GM21367 (cell line): Measurements from ENCODE around the gene FGFBP2.

ENCODE experiments used
- ATAC-seq: cut with Tn5 transposase; IDR thresholded peaks from one replicate; pipeline ENCODE4 v1.9.1; 2021; ENCODE audit not compliant: unreplicated experiment

FGFBP2 gene

DNA sequence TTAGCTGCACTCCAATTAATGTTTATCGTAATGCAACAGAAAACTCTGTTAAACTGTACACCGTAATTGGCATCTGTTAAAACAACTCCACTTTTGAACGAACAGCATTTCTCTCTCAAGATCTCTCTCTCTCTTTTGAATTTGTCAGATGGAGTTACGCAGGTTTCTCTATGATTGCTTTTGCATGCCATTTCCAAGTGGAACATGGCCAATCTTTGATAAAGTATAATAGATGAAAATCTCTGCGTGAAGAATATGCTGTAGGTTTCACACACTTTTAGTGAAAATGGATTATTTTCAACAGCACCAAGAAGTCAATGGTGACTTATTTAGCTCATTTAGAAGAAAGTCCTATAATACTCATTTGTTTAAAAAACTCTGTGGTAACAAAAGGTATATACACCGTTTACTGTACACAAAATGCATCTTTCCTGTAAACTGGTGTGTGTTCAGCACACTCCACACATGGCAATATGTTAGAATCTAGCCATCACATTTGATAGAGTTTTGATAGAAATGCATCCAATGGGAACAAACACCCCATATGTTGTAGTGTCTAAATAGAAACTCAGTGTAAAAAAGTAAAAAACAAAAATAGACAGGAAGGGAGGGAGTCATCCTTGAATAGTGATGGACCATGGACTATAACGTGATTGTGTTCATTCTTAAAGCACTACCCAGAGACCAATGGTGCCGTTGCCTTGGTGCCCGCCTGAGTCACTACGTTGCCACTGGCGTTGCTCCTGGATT lies 5.8 kb upstream of the FGFBP2 start:
- ATAC-seq, result no peak

DNA sequence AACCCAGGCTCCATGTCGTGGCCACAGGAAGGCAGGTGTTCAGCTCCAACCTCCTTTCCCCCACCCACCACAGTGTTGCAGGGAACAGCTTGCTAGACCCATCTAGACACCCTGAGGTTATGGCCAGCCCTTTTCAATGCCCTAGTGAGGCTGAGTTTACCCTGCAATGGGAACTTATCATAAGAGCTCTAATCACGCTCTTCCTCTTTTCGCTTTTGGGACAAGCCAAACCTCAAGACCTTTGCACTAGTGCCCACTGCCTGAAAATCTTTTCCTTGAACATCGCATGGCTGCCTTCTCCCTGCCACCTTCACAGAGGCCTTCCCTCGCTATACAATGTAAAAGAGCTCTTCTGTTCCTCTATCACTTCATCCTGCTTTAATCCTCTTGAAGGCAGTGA lies 2.4 kb upstream of the FGFBP2 start:
- no peak for ATAC-seq

DNA sequence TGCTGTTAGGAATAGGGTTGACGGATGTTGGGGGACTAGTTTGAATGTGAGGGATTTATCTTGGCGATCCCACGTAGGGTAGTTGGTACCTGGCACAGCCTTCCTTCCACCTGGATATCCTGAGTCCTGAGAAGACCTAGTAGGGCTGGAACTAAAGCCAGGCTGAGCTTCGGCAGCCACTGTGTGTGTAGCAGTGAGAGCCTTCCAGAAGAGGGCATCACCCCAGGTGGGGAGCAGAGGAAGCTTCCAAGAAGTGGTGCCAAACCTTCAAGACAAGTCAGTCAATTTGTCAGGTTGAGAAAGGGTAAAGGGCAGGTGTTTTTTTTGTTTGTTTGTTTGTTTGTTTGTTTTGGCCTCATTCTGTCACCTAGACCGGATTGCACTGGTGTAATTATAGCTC lies 1.2 kb upstream of the FGFBP2 start:
- ATAC-seq, result no peak

DNA sequence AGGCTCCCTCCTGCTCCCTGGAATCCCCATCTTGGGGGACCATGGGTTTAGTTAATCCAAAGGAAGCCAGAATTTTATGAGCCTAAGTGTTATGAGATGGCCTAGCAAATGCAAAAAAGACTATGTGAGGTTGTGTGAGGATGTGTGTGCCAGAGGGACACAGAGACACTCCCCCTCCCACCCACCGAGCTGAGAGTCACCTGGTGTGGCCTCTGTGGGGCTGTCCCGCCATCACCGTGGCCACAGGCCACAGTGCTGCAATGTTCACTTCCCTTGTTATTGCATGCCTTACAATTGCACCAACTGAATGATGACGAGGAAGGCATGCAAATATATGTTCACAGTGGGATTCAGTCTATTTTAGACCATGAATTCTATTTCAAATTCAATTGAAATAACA lies 601 bp upstream of the FGFBP2 start:
- ATAC-seq, result peak; percentile 86

DNA sequence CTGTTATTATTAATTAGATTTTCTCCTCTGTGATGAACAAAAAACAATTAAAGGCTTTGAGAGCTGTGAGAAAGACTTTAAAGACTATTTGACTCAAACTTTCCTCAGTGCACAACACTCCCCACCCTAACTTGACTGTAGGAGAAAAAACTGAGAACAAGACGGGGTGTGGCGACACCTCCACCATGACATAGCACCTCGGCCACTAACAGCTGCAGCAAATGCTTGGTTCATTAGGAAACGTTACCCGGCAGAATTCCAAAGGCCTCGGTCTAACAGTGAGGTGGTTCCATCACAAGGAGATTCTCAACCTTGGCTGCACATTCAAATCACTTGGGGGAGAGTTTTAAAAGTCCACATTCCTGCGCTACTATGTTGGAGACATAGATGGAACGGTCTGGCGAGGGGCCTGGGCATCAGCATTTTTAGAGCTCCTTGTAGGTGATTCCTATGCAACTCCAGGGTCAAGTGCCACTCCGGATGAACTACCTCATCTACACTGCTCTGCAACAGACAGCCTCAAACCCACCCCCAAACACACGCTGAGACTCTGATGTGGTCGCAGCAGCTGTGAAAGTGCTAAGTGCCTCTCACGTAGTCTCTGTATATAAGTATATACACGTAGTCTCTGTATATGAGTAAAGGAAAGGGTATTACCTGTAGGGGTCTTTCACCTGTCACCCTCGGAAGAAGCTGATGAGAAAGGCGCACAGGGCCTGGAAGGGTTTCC lies 1.0 kb downstream of the FGFBP2 start:
- no peak for ATAC-seq

DNA sequence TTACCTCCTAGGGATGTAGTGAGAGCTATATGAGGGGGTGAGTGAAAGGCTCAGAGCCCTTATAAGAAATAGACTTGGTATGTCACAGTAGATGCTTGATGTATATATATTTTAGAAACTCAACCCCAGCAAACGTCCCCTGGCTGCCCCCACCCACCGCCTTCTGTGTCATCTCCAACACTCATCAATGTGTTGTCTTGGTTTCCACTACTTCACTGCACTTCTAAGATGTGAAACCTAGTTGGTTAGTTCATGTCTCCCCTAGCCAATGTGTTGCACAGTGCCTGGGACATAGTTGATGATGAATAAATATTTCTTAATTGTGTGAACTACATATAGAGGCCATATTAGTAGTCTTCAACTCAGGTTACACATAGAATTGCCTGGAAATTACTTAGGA lies 4.4 kb downstream of the FGFBP2 start:
- ATAC-seq, result no peak

DNA sequence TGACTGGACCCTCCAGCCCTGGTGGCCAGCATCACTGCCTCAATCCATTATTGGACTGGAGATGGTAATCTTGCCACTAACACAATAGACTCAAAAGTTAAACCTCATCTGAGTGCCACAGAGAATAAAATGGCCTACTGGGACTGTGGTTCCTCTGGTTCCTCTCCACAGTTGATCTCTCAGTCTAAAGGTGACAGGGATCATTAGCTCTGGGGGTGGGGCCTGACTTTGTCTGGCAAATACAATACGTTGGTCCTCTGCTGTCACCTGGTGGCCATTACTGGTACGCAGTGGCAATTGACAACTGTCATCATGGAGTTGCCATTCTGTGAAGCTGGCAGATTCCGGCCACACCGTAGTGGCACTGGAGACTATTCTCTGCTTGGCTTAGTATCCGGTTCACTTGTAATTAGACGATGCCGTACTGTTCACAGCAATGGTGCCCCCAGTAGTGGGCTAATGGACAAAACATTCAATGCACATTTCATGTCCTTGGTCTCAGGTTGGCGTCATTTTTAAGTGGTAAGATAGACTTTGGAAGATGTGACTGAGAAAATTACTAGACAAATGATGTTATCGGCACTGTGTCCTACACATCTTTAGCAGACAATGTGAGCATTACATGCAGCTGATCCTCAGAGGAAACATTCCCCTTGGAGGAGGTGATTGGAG lies 6.7 kb downstream of the FGFBP2 start:
- peak; percentile 87 for ATAC-seq

DNA sequence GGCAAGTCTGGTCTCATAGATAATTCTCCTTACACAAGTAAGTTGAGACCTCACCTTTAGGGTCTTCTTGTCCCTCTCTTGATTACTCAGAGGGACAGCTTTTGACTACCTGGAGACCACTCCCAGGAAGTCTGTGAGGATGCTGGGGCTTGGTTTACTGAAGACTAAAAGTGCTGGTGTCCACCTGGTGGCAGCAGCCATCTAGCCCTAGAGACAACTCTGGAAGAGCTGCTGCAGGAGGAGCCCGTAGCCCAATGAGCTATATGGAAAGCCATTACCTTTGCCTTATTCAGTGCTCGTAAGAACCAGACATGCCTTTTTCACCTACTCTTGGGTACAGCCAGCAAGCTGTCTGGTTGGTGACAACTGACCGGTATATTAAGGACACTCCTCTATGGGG lies 7.3 kb downstream of the FGFBP2 start:
- ATAC-seq, result no peak

DNA sequence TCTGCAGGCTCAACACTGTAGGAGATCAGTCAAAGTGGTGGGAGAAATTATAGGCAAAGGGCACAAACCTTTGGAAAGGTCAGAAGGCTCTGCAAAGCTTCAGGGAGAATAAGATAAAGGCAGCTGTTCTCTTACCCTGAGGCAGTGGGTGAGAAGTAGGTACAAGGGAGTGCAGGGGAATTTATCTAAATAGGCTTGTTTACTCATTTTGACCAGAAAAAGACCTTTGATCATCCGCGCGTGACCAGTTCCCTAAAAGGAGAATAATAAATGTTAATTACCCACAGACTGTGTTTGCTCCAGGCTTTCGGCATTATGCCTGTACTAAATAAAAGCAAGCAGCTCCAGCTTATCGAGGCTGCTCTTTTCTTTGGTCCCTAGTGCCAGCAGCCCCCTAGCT lies 9.3 kb downstream of the FGFBP2 start:
- ATAC-seq, result no peak

DNA sequence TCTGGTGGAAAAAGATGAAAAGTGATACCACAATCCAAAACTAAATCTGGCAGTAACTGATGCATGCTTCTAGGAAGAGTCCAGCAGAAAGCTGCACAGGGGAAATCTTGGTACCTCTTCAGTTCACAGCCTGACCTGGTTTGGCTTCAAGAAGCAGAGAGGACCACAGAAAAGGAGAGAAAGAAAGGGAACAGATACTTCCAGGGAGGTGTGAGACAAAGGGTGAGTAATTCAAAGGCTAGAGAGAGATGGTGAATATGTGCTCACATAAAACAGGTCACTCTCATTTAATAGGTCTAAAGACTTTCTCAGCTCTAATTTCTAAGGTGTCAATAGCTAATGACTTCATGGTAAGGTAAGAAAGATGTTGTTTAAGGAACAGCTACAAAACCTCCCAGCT lies 11.2 kb downstream of the FGFBP2 start:
- no peak for ATAC-seq

DNA sequence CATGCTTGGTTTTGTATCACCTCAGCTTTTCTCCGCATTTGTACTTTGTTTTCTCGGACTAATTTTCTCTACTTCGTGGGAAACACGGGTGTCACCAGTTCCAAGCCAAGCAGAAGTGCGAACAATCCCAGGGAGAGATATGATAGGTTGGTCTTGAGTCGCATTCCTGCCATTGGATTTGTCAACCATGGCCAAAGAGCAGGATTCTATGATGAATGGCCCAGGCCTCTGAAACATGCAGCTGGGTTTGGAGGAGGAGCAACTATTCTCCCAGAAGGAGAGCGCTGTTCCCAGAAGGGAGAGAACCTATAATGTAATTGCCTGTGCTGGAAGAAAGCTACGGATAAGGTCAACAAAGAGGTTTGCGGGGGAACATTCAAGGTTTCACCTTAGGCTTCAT lies 14.1 kb downstream of the FGFBP2 start:
- ATAC-seq, result no peak

DNA sequence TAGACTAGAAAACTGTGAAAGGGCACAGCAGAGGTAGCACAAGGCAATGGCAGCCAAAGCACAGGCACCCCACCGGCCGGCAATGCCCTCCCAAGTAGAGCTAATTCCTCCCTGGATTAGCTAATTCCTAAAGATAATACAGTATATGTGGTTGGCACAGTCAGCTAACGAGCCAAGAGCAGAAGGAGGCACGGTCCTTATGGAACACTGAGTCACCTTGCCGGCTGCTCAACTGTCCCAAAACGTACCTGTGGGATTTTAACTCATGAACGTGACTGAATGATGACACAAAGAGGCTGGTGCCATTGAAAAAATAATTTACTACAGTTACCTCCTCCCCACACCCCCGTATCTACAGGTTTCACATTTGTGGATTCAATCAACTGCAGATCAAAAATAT lies 15.3 kb downstream of the FGFBP2 start:
- ATAC-seq, result no peak

DNA sequence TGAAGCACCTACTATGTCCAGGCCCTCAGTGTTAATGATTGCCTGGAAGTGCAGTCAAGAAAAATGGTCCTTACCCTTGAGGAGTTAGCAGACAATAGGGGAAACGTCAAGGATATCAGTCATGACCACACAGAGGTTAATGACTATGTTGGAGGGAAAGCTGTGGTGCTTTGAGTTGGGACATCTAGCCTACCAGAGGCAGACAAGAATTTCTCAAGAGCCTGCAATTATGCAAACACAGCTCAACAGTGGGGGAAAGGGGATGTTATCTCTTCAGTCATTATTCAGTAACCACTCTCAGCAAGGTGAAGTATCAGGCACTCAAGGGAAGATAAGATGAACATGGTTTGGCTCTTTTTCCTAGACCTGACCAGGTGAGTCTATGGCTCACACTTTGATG lies 17.5 kb downstream of the FGFBP2 start:
- no peak for ATAC-seq

DNA sequence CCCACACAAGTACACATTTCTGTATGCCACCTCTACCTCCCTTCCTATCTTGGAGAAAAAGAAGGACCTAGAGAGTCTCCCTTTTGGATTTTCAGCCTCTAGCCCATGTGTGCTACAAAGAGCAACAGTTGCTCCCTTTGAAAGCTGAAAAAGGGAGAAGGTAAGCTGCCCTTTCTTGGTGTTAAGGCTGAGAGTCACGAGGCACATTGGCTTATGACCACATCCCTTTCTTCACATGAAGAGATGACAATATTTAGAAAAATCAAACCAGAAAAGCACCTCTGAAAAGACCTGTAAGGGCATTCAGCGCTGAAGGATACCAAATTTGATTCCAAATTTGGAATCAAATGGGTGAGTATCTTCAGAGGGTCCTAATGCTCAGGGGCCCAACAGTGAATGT lies 18.1 kb downstream of the FGFBP2 start:
- ATAC-seq, result no peak

DNA sequence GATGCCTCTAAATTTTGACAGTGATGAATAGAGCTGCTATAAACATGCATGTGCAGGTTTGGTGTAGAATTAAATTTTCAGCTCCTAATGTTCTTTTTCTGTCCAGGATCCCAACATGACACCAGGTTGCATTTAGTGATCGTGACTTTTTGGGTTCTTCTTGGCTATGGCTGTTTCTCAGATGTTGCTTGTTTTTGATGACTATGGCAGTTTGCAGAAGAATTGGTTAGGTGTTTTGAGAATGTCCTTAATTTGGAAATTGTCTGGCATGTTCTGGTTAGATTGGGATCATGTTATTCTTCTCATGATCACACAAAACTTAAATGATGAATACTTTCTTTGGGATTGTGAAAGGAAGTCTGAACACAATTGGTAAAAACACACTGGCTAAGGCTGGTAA lies 20.7 kb downstream of the FGFBP2 start:
- no peak for ATAC-seq

DNA sequence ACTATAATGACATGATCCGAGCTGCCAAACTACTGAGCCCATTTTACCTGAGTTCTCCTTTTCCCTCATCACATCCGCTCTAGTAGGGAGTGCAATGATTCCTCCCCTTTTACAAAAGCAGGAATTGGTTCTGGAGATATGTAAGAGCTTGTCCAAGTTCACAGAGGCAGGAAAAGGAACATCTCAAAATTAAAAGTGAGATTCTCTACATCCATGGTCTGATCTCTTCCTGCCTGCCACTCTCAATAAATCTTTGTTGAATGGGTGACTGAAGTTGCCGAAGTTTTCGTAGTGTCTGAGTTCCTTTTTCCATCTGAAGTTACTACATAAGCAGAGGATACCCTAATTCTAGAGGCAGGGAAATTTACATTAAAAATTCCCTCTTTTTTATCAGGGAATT lies 24.3 kb downstream of the FGFBP2 start, which contains the start of gene FGFBP1:
TSS of gene FGFBP1 (minus strand) at position 101 of the 400 bp plus-strand sequence. CDS start 2,108 bp downstream, outside the sequence.
- no peak for ATAC-seq

DNA sequence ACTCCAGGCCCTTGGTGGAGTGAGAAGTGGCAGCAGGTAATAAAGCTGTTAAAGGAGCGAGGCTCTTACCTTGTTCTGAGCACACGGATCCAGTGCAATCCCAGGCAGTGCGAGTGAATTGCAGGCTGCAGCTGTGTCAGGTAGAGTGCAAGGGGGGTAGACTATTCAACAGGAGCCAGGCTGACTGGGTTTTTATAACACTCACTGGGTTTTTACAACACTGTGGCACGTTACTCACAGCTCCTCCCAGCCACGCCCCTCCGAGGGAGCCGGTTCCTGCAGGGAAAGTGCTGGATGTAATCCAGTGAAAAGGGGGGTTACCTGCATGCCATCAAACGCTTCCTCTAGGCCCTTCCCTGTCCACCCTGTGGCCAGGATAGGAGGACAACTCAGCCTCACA lies 24.8 kb downstream of the FGFBP2 start:
- no peak for ATAC-seq

DNA sequence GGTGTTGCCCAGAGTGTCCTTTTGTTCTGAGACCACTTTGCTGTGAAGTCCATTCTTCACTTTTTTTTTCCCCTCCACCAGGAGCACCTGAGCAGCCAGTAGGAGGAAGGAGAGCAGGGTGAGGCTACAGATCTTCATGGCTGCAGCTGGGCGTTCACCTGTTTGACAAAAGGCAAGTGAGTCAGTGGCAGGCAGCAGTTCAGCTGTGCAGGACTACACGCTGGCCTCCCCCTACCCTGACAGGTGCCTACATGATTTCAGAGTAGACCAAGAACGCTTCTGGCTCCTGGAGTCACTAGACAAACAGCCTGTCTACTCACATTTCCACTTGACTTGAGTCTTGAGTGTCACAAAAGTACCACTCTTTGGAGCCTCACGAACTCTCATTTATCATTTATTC lies 26.5 kb downstream of the FGFBP2 start:
- no peak for ATAC-seq

DNA sequence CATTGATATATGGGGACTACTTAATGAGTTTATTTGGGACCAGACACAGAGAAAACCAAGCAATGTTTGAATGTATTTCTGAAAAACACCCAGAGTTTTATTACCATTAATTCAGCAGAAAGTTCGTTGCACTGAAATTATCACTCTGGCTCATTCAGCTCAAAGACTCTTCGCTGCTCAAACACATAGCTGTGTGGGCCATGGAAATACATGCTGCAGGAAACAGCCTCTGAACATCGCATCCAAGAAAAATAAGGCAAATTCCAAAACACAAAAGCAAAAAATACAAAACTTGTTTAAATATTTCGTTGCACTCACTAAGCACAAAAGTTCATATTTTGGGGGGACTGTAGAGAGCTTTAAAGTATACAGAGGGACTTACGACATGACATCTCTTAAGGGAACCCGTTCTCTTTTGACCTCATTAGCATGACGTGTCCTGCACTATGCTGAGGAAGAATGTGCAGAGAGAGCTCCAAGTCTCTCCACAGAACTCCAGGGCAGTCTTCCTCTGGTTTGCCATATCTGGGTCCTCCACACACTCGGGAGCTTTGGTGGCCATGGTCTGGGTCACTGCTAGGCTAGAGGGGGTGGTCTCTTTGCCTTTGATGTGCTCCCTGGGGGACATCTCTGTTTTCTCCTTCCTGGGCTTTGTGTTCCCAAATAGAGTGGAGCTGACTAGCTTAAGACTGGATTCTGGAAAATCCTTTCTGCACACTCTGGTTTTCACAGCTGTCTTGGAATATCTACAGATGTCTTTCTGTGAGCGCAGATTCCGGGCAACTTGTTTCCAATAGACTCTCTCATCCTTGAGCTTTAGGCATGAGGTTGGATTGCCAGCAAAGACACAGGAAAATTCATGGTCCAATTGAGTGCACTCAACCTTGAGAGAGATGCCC lies 27.2 kb downstream of the FGFBP2 start:
- no peak for ATAC-seq

DNA sequence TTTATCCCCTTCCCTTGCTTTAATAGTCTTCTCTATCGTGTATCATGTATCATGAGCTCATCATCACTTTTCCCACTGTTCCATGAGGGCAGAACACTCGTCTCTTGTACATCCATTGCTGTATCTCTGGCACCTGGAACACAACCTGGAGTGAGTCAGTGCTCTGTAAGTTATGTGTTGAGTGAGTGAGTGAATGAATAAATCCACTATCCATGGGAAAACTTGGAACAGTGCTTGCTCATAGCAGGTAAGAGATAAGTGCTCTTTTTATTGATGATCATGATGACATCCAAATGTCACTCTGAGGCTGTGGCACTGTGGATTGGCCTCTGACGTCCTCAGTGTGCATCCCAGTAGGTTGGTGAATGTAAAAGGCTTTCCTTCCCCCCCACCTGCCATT lies 28.7 kb downstream of the FGFBP2 start:
- no peak for ATAC-seq
